ENCODE results near the gene MATN3. TPM values are rescaled to one million over a fixed set of nuclear protein-coding genes. Genes with fewer than 3 reads are reported as not detected.
A peak's percentile ranks its signal among the peaks of the same experiment; 100 is the strongest.
"Not testable (repeated sequence)": the region's sequence is repeated elsewhere in the genome, so short reads cannot be mapped to it uniquely, and the experiment has no call there.

MATN3 gene
- total RNA-seq, 1 donor from 2014 or later, result 3.9 TPM

DNA sequence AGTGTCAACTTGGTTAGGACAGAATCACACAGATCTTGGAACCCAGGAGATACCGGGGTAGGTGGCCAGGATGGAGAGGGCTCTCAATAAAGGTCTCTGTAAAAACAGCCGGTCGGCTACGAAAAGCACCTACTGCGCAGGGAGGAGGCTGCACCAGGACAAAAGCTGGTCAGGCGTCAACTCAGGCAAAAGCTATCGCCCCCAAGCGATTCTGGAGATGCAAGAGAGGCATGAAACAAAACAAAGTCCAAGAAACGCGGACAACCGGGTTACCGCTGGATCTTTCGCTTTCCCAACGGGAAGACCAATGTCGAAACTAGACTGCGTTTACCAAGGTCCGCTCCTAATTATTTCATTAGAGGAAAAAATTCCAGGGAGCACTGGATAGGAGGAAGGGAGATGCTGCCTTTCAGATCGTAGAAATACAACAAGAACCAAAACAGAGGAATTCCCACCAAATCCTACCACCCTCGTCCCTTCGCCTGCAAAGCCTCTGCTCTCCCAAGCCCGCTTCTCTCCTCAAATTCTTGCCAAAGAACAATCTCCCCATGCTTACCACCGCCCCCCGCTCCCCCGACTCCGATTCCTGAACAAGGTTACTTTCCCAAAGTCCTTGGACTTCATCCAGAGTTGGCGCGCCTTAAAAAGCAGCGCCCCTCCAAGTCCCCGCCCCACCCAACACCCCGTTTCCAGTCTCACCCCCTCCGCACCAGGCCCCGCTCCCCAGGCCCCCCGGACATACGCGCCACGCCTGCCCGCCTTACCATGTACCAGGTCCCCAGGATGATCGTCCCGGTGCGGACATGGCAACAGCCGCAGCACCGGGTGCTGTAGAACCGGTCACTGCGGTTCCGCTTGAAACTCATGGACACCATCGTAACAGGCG lies 38.4 kb upstream of the MATN3 start:
- TF ChIP-seq, protein P1, sequence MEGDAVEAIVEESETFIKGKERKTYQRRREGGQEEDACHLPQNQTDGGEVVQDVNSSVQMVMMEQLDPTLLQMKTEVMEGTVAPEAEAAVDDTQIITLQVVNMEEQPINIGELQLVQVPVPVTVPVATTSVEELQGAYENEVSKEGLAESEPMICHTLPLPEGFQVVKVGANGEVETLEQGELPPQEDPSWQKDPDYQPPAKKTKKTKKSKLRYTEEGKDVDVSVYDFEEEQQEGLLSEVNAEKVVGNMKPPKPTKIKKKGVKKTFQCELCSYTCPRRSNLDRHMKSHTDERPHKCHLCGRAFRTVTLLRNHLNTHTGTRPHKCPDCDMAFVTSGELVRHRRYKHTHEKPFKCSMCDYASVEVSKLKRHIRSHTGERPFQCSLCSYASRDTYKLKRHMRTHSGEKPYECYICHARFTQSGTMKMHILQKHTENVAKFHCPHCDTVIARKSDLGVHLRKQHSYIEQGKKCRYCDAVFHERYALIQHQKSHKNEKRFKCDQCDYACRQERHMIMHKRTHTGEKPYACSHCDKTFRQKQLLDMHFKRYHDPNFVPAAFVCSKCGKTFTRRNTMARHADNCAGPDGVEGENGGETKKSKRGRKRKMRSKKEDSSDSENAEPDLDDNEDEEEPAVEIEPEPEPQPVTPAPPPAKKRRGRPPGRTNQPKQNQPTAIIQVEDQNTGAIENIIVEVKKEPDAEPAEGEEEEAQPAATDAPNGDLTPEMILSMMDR (IDR thresholded peaks at IDR 0.05), result no peak
- TF ChIP-seq POLR2AphosphoS5 (IDR thresholded peaks at IDR 0.05; ENCODE audit: insufficient read depth in 1 of 2, low read depth in 1 of 2) (no peak), POLR2A (IDR thresholded peaks at IDR 0.05) (no peak)
- Histone ChIP-seq H3K4me1 (peaks cover 39% of the 10 kb centered on the region), H3K9me3 (no peaks in the 10 kb centered on the region), H3K36me3 (no peaks in the 10 kb centered on the region), H3K27ac (peak overlapping the region; percentile 97), H3K27me3 (no peaks in the 10 kb centered on the region), H3K4me3 (peak overlapping the region; percentile 74 to 89)
- intact Hi-C loops (cut with DNase I), result no loop called here
- no peak for DNase-seq (ENCODE audit: extremely low spot score in 2 of 2)

DNA sequence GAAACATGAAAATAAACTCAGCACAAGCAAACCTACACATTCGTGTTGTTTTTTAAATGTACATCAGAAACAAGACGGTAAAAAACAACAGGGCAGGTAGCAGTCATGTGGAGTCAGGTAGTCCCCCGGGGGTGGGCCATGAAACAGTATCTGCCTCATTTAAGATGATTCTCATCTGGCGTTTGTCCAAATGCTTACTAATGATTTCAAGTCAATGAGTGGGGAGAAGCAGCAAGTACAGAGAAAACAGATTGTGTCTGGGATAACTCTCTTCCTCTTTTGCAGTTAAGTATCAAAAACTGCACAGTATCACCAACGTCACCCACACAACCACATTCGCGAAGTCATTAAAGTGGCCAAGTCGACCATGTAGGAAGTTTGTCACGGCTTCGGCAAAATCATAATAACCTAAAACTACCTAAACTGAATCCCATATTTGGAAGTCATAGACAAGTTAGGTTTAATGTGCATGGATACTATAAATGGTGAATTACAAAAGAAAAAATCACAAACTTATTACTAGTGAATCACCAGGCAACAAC lies 37.7 kb upstream of the MATN3 start:
- H3K4me1 ChIP-seq, result peaks cover 46% of the 10 kb centered on the region
- TF ChIP-seq, protein P1 (IDR thresholded peaks at IDR 0.05), result no peak
- TF ChIP-seq POLR2AphosphoS5 (IDR thresholded peaks at IDR 0.05; ENCODE audit: insufficient read depth in 1 of 2, low read depth in 1 of 2), result no peak
- TF ChIP-seq POLR2A (IDR thresholded peaks at IDR 0.05), result no peak

DNA sequence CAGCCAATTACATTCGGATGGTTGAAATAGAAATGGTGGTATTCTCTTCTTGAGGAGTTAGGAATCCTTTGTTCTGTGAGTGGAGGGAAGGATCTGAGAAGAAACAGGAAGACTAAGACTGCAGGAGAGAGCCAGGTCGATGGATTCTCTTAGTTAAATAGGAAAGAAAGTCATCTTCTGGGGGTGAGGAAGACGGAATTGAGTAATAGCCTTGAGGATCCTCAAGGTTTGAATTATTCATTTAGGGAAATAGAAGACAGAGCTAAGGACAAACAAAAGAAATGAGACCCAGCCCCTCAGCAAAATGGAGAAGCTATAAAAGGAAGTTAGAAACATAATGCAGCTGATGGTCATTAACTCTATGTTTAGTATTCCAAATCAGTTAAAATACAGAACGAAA lies 37.2 kb upstream of the MATN3 start:
- DNase-seq (ENCODE audit: extremely low spot score in 2 of 2), result no peak
- Histone ChIP-seq H3K27ac (peak overlapping the region; percentile 97), H3K4me3 (peak overlapping the region; percentile 74 to 89), H3K4me1 (peaks cover 51% of the 10 kb centered on the region), H3K27me3 (no peaks in the 10 kb centered on the region), H3K36me3 (no peaks in the 10 kb centered on the region), H3K9me3 (no peaks in the 10 kb centered on the region)
- intact Hi-C loops (cut with DNase I), result no loop called here
- no peak for TF ChIP-seq POLR2A (IDR thresholded peaks at IDR 0.05)
- no peak for TF ChIP-seq POLR2AphosphoS5 (IDR thresholded peaks at IDR 0.05; ENCODE audit: insufficient read depth in 1 of 2, low read depth in 1 of 2)
- TF ChIP-seq, protein P1 (IDR thresholded peaks at IDR 0.05), result no peak

More for the DNA sequence above, 37.7 kb upstream of the MATN3 start:
- H3K27me3 ChIP-seq, result no peaks in the 10 kb centered on the region
- intact Hi-C loops (cut with DNase I), result no loop called here
- no peak for DNase-seq (ENCODE audit: extremely low spot score in 2 of 2)
- no peaks in the 10 kb centered on the region for H3K36me3 ChIP-seq
- no peaks in the 10 kb centered on the region for H3K9me3 ChIP-seq
- H3K4me3 ChIP-seq, result peak overlapping the region; percentile 74 to 89
- H3K27ac ChIP-seq, result peak overlapping the region; percentile 97

DNA sequence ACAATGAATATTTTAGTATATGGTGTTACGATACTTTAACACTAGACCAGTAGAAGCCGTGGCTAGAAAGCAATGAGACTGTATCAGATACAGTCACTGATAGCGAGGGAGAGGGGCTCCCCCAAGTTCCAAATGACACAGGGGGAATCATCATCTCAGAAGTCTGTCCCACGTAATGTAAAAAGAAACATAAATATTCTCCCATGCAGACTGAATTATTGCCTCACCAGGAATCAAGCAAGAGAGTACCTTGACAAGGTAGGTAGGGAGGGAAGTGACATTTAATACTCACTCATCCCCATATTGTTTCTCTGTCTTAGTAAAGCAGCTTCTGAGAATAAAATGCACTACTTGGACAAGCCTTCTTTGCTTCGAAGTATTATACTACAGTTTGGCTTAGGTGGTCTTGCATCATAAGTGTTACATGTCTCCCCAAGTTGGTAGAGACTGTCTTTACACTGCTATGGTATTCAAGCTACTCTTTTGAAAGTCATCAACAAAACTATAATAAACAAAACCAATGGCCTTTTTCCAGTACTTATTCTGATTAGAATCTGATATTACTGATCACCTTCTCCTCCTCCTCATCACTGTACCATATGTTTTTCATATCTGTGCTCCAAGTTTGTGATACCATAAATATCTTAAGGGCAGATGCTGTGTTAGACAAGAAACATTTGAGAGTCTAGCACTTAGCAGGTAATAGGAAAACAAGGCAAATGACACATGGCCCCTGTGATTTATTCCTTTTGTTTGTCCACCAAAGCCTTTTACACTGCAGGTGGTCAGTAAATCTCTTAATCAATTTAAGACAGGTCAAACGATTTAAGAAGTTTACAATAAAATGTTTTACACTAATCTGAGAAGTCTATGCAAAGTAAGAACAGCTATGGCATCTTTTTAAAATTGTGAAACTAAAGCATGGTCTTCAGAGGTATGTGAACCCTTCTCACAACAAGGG lies 36.3 kb upstream of the MATN3 start:
- Histone ChIP-seq H3K27me3 (no peaks in the 10 kb centered on the region), H3K4me1 (peaks cover 60% of the 10 kb centered on the region), H3K27ac (peak overlapping the region; percentile 97), H3K9me3 (no peaks in the 10 kb centered on the region), H3K4me3 (peak overlapping the region; percentile 74 to 89), H3K36me3 (no peaks in the 10 kb centered on the region)
- no peak for DNase-seq (ENCODE audit: extremely low spot score in 2 of 2)
- intact Hi-C loops (cut with DNase I), result no loop called here
- TF ChIP-seq POLR2AphosphoS5 (IDR thresholded peaks at IDR 0.05; ENCODE audit: insufficient read depth in 1 of 2, low read depth in 1 of 2) (no peak), POLR2A (IDR thresholded peaks at IDR 0.05) (no peak)
- TF ChIP-seq, protein P1 (IDR thresholded peaks at IDR 0.05), result no peak

DNA sequence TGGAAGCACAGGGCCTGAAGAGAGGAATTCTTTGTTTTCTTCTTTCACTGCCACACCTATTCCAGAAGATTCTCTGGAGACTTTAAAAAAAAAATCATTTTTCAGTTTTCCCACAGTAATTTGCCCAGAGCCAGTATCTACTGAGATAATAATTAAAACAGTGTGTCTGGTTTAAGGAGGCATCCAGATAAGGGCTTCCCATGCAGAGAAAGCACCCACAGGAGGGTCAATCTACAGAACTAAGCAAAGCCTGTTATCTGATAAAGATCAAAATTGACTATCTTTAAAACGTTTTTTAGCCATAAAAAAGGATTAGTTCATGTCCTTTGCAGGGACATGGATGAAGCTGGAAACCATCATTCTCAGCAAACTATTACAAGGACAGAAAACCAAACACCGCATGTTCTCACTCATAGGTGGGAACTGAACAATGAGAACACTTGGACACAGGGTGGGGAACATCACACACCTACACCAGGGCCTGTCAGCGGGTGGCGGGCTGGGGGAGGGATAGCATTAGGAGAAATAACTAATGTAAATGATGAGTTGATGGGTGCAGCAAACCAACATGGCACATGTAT lies 33.3 kb upstream of the MATN3 start:
- H3K27me3 ChIP-seq; DNase-seq (ENCODE audit: extremely low spot score in 2 of 2); H3K27ac ChIP-seq; H3K36me3 ChIP-seq; H3K9me3 ChIP-seq; H3K4me3 ChIP-seq; intact Hi-C loops (cut with DNase I): not testable (repeated sequence)
- H3K4me1 ChIP-seq, result peaks cover 73% of the 10 kb centered on the region
